ENCODE data around the gene SPX.

SPX gene

DNA sequence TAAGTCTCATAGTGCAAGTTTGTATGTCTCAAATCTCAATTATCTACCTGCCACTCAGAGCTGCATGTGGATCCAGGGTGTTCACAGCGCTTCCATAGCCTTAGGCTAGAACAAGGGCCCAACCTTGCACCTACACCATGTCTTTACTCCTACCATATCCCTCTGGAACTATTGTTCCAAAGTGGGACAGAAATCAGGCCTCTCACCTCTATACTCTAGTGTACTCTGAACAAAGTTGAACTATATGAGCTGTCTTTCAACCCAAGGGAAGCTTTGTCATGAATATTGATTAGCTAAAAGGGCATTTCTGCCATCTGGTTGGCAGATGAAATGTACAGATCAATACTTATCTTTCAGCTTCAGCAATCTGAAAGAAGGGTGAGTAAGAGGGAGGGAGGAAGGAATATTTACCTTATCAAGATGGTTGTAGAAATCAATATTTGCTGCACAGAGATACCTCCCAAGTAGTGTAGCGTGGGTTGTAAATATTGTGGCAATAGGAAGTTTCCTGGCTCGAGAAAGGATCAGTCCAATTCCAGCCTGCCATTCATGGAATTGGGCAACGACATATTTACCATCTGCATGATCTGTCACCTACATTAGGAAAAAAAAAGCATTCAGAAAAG lies 47.8 kb downstream of the SPX start:
- TF ChIP-seq, protein P1, sequence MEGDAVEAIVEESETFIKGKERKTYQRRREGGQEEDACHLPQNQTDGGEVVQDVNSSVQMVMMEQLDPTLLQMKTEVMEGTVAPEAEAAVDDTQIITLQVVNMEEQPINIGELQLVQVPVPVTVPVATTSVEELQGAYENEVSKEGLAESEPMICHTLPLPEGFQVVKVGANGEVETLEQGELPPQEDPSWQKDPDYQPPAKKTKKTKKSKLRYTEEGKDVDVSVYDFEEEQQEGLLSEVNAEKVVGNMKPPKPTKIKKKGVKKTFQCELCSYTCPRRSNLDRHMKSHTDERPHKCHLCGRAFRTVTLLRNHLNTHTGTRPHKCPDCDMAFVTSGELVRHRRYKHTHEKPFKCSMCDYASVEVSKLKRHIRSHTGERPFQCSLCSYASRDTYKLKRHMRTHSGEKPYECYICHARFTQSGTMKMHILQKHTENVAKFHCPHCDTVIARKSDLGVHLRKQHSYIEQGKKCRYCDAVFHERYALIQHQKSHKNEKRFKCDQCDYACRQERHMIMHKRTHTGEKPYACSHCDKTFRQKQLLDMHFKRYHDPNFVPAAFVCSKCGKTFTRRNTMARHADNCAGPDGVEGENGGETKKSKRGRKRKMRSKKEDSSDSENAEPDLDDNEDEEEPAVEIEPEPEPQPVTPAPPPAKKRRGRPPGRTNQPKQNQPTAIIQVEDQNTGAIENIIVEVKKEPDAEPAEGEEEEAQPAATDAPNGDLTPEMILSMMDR (conservative IDR thresholded peaks at IDR 0.05; ENCODE audit: low read depth, low read length), result no peak
- H4K20me1 ChIP-seq (ENCODE audit: insufficient read depth), result no peaks in the 10 kb centered on the region
- H3K4me3 ChIP-seq (IDR thresholded peaks at IDR 0.05; ENCODE audit: insufficient read depth, low read depth, low read length), result no peak overlapping the region
- no peak overlapping the region for H2AFZ ChIP-seq (ENCODE audit: low read depth)
- no peaks in the 10 kb centered on the region for H3K79me2 ChIP-seq (ENCODE audit: insufficient read depth, low read depth)
- no peak overlapping the region for H3K4me2 ChIP-seq
- H3K4me1 ChIP-seq (ENCODE audit: low read depth, poor library complexity, severe bottlenecking), result no peaks in the 10 kb centered on the region
- no peaks in the 10 kb centered on the region for H3K36me3 ChIP-seq (ENCODE audit: insufficient read depth)
- H3K27me3 ChIP-seq (ENCODE audit: insufficient read depth, low read depth), result no peaks in the 10 kb centered on the region
- H3K9ac ChIP-seq, result no peak overlapping the region
- no peak overlapping the region for H3K27ac ChIP-seq

GRCh38 chr12:21576431-21576830 lies 50.3 kb downstream of the SPX start:
- Histone ChIP-seq H3K4me1 (ENCODE audit: low read depth, poor library complexity, severe bottlenecking) (no peaks in the 10 kb centered on the region), H3K9ac (no peak overlapping the region), H3K4me2 (no peak overlapping the region), H3K27me3 (ENCODE audit: insufficient read depth, low read depth) (no peaks in the 10 kb centered on the region), H3K36me3 (ENCODE audit: insufficient read depth) (no peaks in the 10 kb centered on the region), H4K20me1 (ENCODE audit: insufficient read depth) (no peaks in the 10 kb centered on the region), H3K4me3 (IDR thresholded peaks at IDR 0.05; ENCODE audit: insufficient read depth, low read depth, low read length) (no peak overlapping the region), H3K27ac (no peak overlapping the region), H2AFZ (ENCODE audit: low read depth) (no peak overlapping the region), H3K79me2 (ENCODE audit: insufficient read depth, low read depth) (no peaks in the 10 kb centered on the region)
- TF ChIP-seq, protein P1 (conservative IDR thresholded peaks at IDR 0.05; ENCODE audit: low read depth, low read length), result no peak

DNA sequence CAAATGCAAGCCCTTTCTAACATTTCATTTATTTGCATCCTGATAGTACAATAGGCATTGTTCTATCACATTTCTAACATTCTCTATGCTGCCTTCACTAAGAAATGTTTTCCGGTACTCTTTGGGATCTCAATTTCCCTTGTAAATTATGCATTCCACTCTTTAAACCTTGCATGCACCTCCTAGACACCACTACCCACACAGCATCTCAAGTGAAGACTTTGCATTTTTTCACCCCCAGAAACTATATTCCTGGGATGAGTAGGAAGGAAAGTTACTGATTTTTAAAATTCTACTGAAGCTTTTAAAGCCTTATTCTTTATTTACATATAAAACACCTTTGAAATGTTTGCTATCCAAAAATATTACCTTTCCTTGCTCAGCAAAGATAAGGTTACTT lies 51.4 kb downstream of the SPX start:
- no peak overlapping the region for H2AFZ ChIP-seq (ENCODE audit: low read depth)
- no peak overlapping the region for H3K27ac ChIP-seq
- H3K36me3 ChIP-seq (ENCODE audit: insufficient read depth), result no peaks in the 10 kb centered on the region
- TF ChIP-seq, protein P1 (conservative IDR thresholded peaks at IDR 0.05; ENCODE audit: low read depth, low read length), result no peak
- H3K4me2 ChIP-seq, result no peak overlapping the region
- H4K20me1 ChIP-seq (ENCODE audit: insufficient read depth), result no peaks in the 10 kb centered on the region
- no peaks in the 10 kb centered on the region for H3K4me1 ChIP-seq (ENCODE audit: low read depth, poor library complexity, severe bottlenecking)
- H3K4me3 ChIP-seq (IDR thresholded peaks at IDR 0.05; ENCODE audit: insufficient read depth, low read depth, low read length), result no peak overlapping the region
- no peak overlapping the region for H3K9ac ChIP-seq
- no peaks in the 10 kb centered on the region for H3K79me2 ChIP-seq (ENCODE audit: insufficient read depth, low read depth)
- no peaks in the 10 kb centered on the region for H3K27me3 ChIP-seq (ENCODE audit: insufficient read depth, low read depth)

DNA sequence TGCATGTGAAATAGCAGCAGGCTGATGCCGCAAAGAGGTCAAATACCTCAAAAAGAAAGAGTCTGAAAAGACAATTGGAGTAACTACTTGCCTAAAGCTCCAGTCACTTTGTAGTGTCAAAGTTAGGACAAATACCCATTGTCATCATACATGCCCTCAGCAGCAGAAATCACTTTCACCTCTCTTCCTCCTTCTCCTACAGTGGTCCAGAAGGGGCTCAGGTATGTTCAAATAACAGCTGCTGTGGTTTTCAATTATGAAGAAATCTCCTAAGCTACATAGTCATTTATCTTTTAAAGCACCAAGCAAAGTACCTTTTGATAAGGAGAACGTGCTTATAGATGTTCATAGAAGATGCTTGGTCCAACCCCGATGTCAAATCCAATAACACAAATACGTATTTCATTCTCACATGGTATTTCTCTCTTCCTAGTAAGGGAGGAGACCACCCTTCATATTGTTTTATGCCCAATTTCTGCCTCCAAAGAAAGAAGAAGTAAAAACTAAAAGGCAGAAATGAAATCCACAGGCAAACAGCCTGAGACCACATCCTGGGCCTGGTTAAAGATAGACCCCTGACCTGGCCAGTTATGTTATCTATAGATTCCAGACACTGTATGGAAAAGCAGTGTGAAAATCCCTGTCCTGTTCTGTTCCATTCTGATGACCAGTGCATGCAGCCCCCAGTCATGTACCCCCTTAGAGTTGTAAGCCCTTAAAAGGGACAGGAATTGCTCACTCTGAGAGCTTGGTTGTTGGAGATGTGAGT lies 54.8 kb downstream of the SPX start:
- Histone ChIP-seq H4K20me1 (ENCODE audit: insufficient read depth) (no peaks in the 10 kb centered on the region), H3K36me3 (ENCODE audit: insufficient read depth) (no peaks in the 10 kb centered on the region), H3K4me1 (ENCODE audit: low read depth, poor library complexity, severe bottlenecking) (no peaks in the 10 kb centered on the region), H3K4me2 (no peak overlapping the region), H3K9ac (no peak overlapping the region), H3K27ac (no peak overlapping the region), H3K27me3 (ENCODE audit: insufficient read depth, low read depth) (no peaks in the 10 kb centered on the region), H2AFZ (ENCODE audit: low read depth) (no peak overlapping the region), H3K79me2 (ENCODE audit: insufficient read depth, low read depth) (no peaks in the 10 kb centered on the region), H3K4me3 (IDR thresholded peaks at IDR 0.05; ENCODE audit: insufficient read depth, low read depth, low read length) (no peak overlapping the region)
- TF ChIP-seq, protein P1 (conservative IDR thresholded peaks at IDR 0.05; ENCODE audit: low read depth, low read length), result no peak

All from KMS-11 (cell line).